ENCODE data around the gene CELF4.

CELF4 gene

GRCh38 chr18:37316468-37316867 is 249.1 kb downstream of the CELF4 start:
- DNase-seq (ENCODE audit: low spot score): no peak

GRCh38 chr18:37315935-37316334 is 249.7 kb downstream of the CELF4 start:
- DNase-seq (ENCODE audit: low spot score): no peak

- no peak for DNase-seq (ENCODE audit: low spot score)
Measured at GRCh38 chr18:37314534-37314933, 251.1 kb downstream of the CELF4 start.

GRCh38 chr18:37313624-37314023 is 252.0 kb downstream of the CELF4 start:
- no peak for DNase-seq (ENCODE audit: low spot score)

DNA sequence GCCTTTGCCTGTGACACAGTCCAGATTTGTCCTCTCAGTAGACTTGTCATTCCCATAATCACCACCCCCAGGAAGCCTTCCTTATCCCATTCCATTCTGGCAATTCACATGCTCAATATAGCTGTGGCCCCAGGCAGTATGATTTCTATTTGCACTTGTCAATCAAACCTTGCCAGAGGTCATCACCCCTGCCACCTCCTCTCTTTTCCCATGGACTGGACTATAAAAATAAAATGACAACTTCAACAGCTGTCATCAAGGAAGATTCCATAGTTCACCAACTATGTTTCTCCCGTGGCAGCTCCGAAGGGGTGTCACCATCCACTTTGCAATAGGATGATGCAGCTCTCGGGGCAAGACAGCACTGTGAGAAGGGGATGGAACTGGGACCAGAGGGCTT is 255.7 kb downstream of the CELF4 start:
- DNase-seq (ENCODE audit: low spot score): no peak

DNA sequence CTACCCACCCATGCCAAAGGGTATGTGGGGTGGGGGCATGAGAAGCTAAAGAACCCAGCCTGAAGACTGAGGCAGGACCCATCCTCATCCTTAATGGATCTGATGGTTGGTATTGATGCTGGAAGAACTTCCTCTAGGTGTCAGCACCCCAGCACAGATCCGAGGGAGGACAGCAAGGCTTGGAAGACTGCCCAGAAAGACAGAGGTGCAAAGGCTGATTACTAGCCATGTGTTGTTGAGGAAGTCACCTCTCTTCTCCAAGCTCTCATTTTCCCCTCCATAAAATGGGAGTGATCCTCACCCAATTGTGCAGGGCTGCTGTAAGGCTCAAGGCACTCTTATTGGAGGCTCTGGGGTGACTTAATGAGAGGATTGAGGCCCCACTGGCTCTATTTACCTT is 256.5 kb downstream of the CELF4 start:
- no peak for DNase-seq (ENCODE audit: low spot score)

- DNase-seq (ENCODE audit: low spot score): no peak
Measured at GRCh38 chr18:37307181-37307580, 258.4 kb downstream of the CELF4 start.

GRCh38 chr18:37306432-37306831 is 259.2 kb downstream of the CELF4 start:
- DNase-seq (ENCODE audit: low spot score): no peak

DNA sequence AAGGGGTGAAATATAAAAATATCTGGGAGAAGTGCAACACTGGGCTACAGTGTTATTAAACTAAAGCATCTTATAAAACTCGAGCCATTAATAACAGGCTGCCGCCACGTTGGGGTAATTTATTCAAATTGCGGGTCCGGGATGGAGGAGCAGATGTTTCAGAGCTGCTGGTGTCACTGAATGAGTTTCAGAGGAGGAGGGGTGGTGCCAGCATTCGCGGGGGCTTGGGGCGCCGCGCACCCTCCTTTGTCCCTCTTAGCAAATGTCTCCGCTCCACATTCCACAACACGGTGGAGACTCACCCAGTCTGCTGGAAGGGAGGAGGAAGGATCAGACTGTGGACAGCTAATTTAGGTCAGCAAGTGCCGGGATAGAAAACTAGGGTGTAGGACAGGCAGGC is 260.5 kb downstream of the CELF4 start:
- no peak for DNase-seq (ENCODE audit: low spot score)

- no peak for DNase-seq (ENCODE audit: low spot score)
Measured at GRCh38 chr18:37304012-37304680, 261.5 kb downstream of the CELF4 start.

DNA sequence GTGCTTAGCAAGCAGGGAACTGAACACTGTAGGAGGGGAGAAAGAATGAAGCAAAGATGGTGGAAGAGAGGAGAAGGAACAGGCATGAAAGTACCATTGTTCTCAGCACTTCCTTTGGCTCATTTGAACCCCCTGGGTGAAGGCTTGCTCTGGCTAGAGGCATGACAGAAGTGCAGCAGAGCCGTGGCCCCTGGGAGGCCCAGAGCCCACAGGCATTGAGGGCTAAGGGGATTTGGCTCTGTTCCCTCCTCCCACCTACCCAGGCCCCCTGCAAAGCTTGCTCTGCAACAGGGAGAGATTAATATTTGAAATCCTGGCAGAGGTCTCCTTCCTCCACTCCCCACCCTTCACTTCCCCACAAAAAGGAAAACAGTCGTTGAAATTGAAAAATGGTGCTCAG is 262.6 kb downstream of the CELF4 start:
- no peak for DNase-seq (ENCODE audit: low spot score)

DNA sequence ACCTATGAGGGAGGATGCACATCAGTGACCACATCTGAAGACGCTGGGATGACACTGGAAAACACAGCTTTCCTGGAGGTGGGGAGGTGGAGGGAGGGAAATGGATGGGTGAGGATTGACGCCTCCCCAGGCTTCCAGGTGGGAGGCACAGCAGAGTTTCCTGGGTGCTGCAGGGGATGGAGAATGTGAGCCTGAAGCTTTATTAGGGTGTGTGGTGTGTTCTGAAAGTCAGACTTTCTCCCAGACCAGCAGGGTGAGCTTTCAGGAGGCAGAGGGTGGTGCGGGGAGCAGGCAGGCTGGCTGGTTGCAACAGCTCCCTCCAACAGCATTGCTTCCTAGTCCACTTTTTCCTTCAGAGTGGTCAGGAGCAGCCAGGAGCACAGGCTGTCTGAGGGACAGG is 263.1 kb downstream of the CELF4 start:
- no peak for DNase-seq (ENCODE audit: low spot score)

DNA sequence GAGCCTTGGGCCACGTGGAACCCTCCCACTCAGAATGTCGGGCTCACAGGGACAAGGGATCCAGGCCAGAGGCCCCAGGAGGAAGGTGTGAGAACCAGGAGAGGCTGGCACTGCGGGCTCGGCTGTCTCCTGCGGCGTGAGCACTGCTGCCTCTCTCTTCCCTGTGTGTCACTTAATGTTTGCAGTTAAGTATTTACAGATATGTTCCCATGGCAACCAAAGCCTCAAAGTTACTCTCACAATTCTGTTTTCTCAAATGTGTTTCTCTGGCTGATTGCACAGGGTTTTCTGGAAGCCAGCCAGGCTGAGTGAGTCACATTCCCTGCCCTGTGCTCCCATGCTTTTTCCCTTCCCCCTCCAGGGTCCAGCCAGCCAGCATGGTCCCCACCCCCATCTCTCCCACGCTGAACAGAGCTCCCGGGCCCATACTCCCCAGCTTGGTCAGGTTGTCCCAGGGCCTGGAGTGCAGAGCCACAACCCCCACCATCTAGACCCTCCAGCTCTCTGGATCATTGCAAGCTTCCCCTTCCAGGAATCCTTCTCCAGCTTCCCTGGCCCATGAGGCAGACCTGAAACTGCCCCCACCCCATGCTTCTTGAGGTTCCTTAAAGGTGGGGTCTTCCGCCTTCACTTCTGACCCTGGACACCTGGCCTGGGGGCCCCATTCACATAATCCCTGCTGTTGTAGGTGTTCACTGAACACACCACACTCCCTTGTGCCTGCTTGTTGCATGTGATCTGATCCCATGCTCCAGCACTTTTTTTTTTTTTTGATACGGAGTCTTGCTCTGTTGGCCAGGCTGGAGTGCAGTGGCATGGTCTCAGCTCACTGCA is 265.9 kb downstream of the CELF4 start:
- DNase-seq (ENCODE audit: low spot score): no peak

- no peak for DNase-seq (ENCODE audit: low spot score)
Measured at GRCh38 chr18:37298816-37299215, 266.8 kb downstream of the CELF4 start.

DNA sequence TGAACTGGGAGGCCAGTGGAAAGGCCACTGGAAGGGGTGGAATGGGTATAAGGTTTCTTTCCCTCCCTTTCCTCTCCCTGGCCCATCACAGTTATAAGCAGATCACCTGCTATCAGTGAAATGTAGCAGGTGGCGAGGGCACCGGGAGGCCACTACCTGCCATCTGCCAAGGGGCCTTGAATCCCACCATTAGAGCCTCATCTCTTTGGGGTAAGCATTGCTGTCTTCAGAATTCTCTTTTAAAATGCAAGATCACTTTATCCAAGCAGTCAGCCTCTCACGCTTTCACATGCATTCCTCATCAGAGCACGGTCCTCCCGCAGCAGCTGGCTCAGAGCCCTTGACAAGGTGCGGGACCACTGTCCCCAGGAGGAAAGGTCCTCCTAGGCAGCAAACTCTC is 268.5 kb downstream of the CELF4 start:
- DNase-seq (ENCODE audit: low spot score): no peak

DNA sequence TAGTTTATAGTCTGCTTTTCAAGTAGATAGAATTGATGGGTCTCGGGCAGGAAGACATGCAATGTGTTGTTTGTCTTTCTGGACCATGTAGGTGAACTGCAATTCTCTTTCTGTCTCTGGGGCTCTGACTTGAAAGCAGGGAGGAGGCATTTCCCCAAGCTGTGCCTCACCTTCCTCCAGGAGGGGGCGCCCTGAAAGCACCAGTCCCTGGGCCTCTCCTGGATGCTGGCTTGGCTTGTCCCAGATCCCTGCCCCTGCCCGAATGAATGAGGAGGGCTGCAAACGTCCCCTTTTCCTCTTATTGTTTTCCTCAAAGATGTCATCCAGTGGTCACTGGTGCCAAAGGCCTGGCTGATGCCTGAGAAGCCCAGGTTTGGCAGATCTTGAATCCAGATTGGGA is 270.6 kb downstream of the CELF4 start:
- peak; percentile 72 for DNase-seq (ENCODE audit: low spot score)

GRCh38 chr18:37293359-37293758 is 272.2 kb downstream of the CELF4 start:
- DNase-seq (ENCODE audit: low spot score): no peak

- no peak for DNase-seq (ENCODE audit: low spot score)
Measured at GRCh38 chr18:37289423-37289822, 276.2 kb downstream of the CELF4 start.

- DNase-seq (ENCODE audit: low spot score): no peak
Measured at GRCh38 chr18:37287601-37288000, 278.0 kb downstream of the CELF4 start.

GRCh38 chr18:37286801-37287200 is 278.8 kb downstream of the CELF4 start:
- no peak for DNase-seq (ENCODE audit: low spot score)

- no peak for DNase-seq (ENCODE audit: low spot score)
Measured at GRCh38 chr18:37285825-37286224, 279.8 kb downstream of the CELF4 start.

GRCh38 chr18:37284260-37284659 is 281.3 kb downstream of the CELF4 start:
- no peak for DNase-seq (ENCODE audit: low spot score)

DNA sequence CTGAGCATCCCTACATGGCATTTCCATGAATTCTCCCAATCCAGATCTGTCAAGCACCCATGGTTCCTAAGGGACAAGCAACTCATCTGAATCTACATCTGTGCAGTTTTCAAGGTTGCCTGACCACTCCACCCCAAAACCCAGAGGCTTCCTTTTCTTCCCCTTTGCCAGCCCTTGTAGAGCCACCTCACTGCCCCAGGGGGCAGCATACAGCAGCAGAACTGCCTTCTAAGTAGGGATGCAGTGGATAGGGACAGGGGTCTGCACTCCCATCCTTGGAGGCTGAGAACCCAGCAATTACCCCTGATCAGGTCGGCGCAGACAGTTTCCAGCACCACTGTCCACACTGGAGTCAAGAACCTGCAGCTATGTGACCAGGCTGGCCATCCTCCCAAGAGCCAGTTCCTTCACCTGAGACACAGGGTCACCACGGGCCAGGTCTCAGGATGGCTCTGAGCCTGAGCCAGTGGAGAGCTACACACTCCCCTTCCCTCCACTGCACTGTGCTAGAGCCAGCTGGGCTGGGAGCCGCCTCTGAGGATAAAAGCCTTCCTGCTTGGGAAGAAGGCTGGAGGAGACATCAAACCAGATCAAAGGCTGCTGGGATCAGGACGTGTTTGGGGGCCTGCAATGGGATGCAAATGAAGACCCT is 283.1 kb downstream of the CELF4 start:
- DNase-seq (ENCODE audit: low spot score): peak; percentile 62
